Cardiac septum (tissue), 1 donor: ENCODE data around the gene C1orf21. TPM values are rescaled to one million over a fixed set of nuclear protein-coding genes. Genes with fewer than 3 reads are reported as not detected.
"Not testable (repeated sequence)": the region's sequence is repeated elsewhere in the genome, so short reads cannot be mapped to it uniquely, and the experiment has no call there.

Experiments
- DNase-seq: peaks from one replicate; pipeline ENCODE4 v3.0.0-alpha.2; 2020; ENCODE audit warnings: low spot score
- intact Hi-C: fragments of 100-400 bp; cut with DNase I; formaldehyde crosslinking; loops from one replicate; pipeline ENCODE4 v1.14.0; 2022
- long read RNA-seq: library from polyadenylated mRNA; unstranded; transcript quantifications from one replicate; pipeline ENCODE4 v2.0.0, GENCODE V29; 2021
- total RNA-seq: library from RNA; stranded (reverse); fragmentation: NEBNext Ultra II Directional; extraction: Animal tissue kit (Norgen Biotek cat#: 25700); gene quantifications from one replicate; pipeline ENCODE4 v1.2.1, GENCODE V29; 2021
- donor health status: DM: no; HTN: no; CAD: no.

C1orf21 gene
- 93.6 TPM for total RNA-seq
- long read RNA-seq, full-length matches to known transcripts, result 76 of 99 reads
- long read RNA-seq, partial matches to known transcripts, result 2 of 99 reads
- long read RNA-seq, other reads (novel, unspliced or antisense), result 21 of 99 reads

GRCh38 chr1:184386312-184387068 is at the start of gene C1orf21:
Gene C1orf21, plus strand, starts transcription at chr1:184387029. Its CDS starts 90,481 bp downstream, at chr1:184477510.
- intact Hi-C loops, result loop anchor here (2.0 to 10.0 kb wide), 6 partner anchors 76 to 312 kb away; no protein-coding TSS in a partner anchor

GRCh38 chr1:184337865-184338264 is 49.0 kb upstream of the C1orf21 start:
- intact Hi-C loops, DNase-seq: not testable (repeated sequence)

More at GRCh38 chr1:184386312-184387068, at the start of gene C1orf21:
- peak; percentile 91 for DNase-seq

DNA sequence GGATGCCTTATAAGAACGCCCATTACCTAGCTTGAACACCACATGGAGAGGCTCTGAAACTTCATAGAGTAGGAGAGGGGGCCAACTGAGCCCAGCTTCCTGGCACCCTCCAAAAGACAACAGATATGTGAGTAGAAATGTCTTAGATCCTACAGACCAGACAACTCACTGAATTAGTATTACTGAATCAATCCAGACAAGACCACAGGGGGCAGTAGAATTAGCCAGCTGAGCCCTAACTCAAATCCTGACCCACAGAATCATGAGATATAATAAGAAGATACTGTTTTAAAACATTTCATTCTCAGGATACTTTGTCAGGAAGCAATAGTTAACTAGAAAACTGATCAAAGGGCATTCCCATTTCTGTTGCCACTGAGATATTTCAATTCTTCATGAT is 45.8 kb upstream of the C1orf21 start:
- intact Hi-C loops, result no loop called here
- no peak for DNase-seq

- no peak for DNase-seq
- intact Hi-C loops, result no loop called here
Observed at GRCh38 chr1:184350573-184350972, 36.3 kb upstream of the C1orf21 start.

GRCh38 chr1:184351416-184351975 is 35.3 kb upstream of the C1orf21 start:
- no peak for DNase-seq
- intact Hi-C loops, result no loop called here

DNA sequence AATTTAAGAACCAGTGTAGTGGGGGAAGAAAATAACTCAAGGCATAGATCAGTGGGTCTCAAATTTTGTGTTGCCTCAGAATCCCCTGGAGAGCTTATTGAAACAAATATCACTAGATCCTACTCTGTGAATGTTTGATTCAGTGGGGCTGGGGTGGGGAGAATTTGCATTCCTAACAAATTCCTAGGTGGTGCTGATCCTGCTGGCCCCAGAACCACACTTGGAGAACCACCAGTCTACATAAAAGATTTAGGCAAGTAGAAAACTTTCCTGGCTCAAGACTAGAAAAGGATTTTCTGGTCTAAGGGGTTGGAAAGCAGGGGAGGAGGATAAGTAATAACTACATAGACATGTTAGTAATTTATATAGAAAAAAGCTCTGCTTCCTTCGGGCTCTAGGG is 34.1 kb upstream of the C1orf21 start:
- intact Hi-C loops, result no loop called here
- DNase-seq, result no peak

DNA sequence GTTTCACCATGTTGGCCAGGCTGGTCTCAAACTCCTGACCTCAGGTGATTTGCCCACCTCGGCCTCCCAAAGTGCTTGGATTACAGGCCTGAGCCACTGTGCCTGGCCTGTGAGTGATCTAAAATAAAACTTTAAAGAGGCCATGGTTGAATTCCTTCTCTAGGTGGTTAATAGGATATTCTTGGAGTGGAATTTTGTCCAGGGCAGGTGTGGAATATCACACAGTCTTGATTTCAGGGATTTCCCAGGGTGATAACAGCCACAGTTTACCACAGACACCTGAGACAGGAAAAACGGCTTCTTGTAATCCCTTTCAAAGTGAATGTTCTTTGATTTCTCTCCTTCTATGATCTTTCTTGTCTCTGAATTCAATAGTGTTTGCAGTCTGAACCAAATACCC is 32.1 kb upstream of the C1orf21 start:
- no peak for DNase-seq
- intact Hi-C loops, result no loop called here

DNA sequence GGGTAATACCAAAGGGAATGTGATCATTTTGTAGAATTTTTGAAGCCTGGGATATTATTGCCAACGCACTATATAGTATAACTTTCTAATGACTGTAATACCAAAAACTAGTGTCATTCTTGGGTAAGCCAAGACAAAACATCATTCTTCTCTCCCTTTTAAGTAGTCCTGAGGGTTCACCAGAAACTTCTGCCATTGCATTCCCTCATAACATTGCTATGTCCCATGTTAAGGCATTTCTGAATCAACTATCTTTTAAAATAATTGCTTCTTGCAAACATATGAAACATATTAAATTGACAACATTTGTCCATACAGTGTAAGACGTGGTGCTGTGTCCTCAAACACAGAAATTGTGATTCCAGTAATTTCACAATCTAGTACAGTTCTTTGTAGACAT is 29.9 kb upstream of the C1orf21 start:
- intact Hi-C loops, result no loop called here
- no peak for DNase-seq

DNA sequence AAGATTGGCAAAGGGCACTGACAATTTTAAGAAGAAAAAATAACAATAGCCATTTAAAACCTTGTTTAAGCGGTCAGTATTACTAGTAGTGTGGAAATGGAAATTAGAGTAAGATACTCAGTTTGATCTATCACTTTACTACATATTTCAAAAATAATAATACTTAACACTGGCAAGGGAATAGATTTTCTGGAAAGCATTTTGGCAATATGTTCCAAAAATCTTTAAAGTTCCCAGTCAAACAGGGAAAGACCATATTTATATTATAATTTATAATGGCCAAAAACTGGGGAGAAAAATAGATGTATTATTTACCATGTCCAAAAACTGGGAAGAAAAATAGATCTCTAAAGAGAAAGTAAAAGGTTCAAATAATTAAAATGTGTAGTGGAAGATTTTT is 28.6 kb upstream of the C1orf21 start:
- DNase-seq, result no peak
- intact Hi-C loops, result no loop called here

DNA sequence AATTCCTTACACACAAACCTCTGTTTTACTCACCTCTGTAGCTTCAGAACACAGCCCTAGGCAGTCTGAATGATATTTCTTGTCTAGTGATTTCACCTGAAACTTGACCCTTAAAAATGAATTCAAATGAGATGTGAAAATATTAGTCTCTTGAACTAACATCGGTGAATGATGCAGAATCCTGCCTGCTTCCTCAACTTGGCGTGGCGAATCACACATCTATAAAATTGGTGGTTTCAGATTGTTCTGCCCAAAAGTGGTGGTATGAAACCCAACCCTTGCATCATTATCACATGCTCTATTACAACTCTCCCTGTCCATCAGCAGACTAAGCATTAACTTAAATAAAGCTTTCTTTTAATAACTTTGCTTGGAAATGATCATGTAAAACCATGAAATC is 26.9 kb upstream of the C1orf21 start:
- intact Hi-C loops, result no loop called here

DNA sequence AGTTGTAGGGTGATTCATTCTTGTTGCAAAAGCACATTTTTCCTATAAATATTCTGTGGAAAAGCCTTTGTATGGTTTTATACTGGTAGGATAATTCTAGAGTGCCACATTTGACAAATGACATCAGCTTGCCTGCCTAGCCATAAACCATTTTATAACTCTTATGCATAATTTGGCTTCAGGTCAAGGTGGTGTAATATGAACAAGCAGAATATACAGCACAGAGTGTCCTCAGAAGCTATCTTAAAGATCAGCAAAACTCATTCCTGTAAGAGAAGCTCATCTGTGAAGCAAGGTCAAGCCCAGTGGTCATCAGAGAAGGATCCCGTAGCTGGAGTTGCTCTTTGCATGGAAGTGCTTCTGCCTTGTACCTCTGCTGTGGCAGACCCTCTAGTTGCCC is 24.0 kb upstream of the C1orf21 start:
- intact Hi-C loops, result no loop called here

More for the DNA sequence above, 26.9 kb upstream of the C1orf21 start:
- no peak for DNase-seq

GRCh38 chr1:184365699-184366098 is 21.1 kb upstream of the C1orf21 start:
- intact Hi-C loops, result no loop called here

More for the DNA sequence above, 24.0 kb upstream of the C1orf21 start:
- no peak for DNase-seq

GRCh38 chr1:184366997-184367396 is 19.8 kb upstream of the C1orf21 start:
- intact Hi-C loops, result no loop called here
- no peak for DNase-seq

More at GRCh38 chr1:184365699-184366098, 21.1 kb upstream of the C1orf21 start:
- no peak for DNase-seq

DNA sequence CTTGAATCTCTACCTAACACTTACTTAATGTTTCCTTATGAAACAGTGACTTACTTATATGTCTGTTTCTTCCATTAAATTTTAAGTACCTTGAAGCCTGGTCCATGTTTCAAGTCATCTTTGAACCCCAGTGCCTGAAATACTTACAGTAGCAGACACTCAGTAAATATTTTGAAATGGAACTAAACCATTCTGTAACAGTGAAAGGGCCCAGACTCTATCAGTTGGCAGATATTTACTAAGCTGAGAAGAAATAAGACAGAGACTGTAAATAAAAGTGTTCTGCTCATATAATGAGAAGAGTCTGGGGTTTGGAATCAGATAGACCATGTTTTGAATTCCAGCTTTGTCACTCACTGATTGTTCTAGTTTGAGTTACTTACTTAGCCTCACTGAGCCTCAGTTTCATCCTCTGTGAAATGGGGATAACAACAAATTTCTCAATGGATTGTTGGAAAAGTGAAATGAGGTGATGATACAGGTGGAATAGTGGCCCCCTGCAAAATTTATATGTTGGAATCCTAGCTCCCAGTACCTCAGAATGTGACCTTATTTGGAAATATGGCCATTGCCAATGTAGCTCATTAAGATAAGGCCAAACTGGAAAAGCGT is 19.3 kb upstream of the C1orf21 start:
- intact Hi-C loops, result no loop called here
- no peak for DNase-seq

GRCh38 chr1:184368354-184368753 is 18.5 kb upstream of the C1orf21 start:
- intact Hi-C loops, result no loop called here
- DNase-seq, result no peak

- intact Hi-C loops, result no loop called here
Observed at GRCh38 chr1:184370850-184371249, 16.0 kb upstream of the C1orf21 start.

GRCh38 chr1:184373155-184373554 is 13.7 kb upstream of the C1orf21 start:
- intact Hi-C loops, result no loop called here

More at GRCh38 chr1:184370850-184371249, 16.0 kb upstream of the C1orf21 start:
- no peak for DNase-seq

DNA sequence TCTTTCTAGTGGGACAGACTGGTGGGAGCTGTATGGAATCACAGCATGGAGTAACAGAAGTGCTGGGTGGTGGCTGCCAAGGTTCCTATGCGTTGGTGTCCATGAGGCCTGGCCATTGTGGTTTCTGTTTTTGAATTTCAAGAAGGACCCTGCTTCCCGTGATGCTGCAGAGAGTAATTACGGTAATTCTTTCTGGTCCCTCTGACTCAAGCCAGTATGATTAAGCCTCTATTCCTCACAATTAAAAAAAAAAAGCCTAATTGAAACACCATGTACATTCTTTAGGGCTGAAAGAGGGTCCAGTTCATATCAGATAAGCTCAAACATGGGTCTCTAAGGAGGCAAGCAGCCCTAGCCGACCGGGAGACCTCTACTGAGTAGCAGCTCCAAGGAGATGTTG is 10.5 kb upstream of the C1orf21 start:
- no peak for DNase-seq
- intact Hi-C loops, result no loop called here

More at GRCh38 chr1:184373155-184373554, 13.7 kb upstream of the C1orf21 start:
- no peak for DNase-seq

GRCh38 chr1:184379111-184379752 is 7.6 kb upstream of the C1orf21 start:
- intact Hi-C loops, result no loop called here
- DNase-seq, result no peak

GRCh38 chr1:184380468-184380867 is 6.4 kb upstream of the C1orf21 start:
- intact Hi-C loops, result loop anchor here (10.0 kb wide), 1 partner anchor 306 kb away; no protein-coding TSS in a partner anchor
- no peak for DNase-seq
